Subcutaneous adipose tissue (tissue), 4 donors: ENCODE measurements around the gene LSG1. TPM values are rescaled to one million over a fixed set of nuclear protein-coding genes. Genes with fewer than 3 reads are reported as not detected.

Experiments
- total RNA-seq, 4 donors: library from RNA; depleted of rRNA; stranded (reverse); fragments of >200 nt; gene quantifications; one replicate each; pipeline ENCODE4 v1.1.0, GENCODE V29; 2016
- TF ChIP-seq, protein P1 (sequence below): fragments of 450-650 bp; IDR thresholded peaks from one replicate; pipeline ENCODE4 v1.5.1; 2016; ENCODE audit warnings: low read depth, mild to moderate bottlenecking, control low read depth, antibody characterized with exemption, moderate library complexity

Gene LSG1
- total RNA-seq, result 10 to 100 TPM; 27.5 to 49.9 (median 38.9) TPM

DNA sequence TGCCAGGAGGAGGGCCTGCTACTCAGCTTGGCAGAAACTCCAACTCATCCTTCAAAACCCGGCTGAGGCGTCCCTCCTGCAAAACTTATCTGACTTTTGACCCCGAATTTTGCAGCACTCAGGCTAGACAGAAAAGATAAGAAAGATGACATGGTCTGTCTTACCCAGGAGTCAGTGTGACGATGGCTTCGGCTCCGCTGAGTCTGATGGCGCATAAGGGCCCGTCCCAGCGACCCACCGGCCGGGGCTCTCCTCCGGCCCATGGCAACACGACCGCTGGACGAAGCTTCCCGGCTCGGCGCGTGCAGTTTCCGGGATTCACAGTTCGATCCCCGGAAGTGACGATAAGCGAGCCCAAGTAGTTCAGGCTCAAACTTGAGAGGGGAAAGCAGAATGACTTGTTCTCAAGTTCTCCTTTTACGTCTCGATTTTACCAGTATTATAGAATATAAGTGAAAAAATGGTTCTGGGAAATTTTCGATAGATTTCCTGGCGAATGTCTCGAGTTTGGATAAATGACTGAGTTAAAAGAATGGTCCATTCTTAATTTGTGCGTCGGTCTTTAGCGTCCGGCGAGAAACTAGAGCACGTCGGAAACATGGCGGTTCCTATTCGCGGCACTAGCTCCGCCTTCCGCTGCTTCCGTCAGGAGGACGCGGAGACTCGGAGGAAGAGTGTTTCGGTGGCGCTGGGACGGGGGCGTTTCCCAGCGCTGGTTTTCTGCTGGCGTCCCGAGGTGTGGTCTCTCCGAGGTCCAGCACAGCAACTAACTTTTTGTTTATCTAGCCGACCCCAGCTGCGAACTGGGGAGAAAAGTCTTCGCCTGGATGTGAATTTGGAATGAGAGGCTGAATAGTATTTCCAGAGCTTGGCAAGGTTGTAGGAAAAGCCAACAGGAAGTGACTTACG, at the start of gene LSG1:
Gene LSG1, minus strand, starts transcription at position 292 of the 909 bp plus-strand sequence. Its CDS starts 29 bp downstream, at position 263.
- TF ChIP-seq, protein P1, sequence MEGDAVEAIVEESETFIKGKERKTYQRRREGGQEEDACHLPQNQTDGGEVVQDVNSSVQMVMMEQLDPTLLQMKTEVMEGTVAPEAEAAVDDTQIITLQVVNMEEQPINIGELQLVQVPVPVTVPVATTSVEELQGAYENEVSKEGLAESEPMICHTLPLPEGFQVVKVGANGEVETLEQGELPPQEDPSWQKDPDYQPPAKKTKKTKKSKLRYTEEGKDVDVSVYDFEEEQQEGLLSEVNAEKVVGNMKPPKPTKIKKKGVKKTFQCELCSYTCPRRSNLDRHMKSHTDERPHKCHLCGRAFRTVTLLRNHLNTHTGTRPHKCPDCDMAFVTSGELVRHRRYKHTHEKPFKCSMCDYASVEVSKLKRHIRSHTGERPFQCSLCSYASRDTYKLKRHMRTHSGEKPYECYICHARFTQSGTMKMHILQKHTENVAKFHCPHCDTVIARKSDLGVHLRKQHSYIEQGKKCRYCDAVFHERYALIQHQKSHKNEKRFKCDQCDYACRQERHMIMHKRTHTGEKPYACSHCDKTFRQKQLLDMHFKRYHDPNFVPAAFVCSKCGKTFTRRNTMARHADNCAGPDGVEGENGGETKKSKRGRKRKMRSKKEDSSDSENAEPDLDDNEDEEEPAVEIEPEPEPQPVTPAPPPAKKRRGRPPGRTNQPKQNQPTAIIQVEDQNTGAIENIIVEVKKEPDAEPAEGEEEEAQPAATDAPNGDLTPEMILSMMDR, result no peak

DNA sequence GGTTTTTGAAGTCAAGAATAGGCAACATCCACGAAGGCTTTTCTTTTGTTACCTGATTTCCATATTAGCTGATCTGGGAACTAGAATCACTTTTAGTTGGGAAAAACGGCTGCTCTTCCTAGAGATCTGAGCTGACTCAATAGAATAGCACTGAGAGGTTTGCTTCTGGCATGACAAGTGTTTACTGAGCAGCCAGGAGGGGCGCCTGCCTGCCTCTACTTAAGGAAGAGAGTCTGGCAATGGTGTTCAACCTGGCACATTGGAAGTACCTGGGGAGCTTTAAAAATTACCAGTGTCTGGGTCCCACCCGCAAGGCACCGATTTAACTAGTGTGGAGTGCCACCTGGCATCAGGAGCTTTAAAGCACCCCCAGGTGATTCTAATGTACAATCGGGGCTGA, 48.1 kb upstream of the LSG1 start:
- TF ChIP-seq, protein P1, result no peak

DNA sequence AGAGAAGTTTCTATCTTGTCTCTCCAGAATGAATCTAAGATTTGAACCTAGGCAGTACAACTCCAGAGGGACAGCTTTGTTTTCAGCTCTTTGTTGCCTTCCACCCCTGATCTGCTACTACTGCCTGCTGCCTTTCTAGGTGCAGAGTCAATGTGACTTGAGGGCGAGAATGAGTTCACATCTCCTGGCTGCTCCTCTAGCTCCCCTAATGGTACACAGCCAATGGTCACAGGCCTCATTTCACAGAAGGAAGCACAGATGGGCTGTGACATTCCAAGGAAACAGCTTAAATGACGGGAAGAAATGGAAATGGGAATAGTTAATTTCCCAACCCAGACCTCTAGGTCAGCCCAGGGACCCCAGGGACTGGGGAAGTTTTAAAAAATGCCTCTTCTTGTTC, 46.1 kb upstream of the LSG1 start:
- TF ChIP-seq, protein P1, result no peak

DNA sequence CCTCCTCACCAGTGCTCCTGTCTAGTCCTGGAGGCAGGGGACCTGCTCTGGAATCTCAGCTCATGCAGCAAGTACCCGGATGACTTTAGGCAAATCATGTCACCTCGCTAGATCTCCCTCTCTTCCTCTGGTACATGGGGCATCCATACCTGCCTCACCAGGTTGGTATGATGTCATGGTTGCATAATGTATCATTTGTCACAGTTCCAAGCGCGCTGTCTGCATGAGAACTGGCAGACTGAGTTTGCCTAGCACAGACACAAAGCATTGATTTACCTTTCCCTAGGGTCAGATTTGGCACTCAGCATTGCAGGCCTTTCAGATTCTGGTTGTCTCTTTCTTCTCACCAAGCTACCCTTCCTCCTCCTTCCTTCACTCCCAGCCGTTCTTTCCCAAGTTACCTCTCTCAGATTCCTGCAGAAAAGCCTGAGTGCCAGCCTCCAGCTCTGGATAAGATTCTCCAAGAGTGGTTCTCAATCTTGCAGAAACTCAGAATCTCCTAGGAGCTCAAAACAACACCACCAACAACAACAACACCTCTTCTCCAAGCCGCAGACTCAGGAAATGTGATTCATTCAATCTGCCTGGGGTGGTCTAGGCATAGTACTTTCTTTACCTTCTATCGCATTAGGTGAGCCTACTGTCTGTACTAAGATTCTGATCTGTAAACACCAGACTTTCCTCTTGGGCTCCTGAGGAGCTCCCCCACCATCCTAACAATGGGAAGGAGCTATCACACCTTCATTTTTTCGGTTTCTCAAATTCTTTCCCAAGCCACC, 43.2 kb upstream of the LSG1 start:
- TF ChIP-seq, protein P1, result no peak

DNA sequence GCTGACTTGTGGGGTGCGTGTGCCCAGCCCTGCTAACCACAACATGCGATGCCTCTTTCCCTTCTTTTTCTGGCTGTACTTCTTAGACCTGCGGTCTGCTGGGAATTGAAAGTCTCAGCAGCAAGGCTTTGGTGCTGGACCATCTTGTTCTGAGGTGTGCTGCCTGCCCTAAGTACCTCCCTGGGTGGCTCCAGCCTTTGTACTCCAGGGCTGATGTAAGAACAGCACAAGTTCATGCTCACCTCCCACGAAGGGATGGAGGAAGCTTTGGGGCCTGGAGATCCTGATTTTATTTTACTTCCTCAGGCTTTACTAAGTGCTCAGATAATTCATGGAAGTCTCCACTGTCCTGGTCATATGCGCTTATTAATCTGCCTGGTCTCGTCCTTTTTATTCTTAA, 42.6 kb upstream of the LSG1 start:
- TF ChIP-seq, protein P1, result no peak

DNA sequence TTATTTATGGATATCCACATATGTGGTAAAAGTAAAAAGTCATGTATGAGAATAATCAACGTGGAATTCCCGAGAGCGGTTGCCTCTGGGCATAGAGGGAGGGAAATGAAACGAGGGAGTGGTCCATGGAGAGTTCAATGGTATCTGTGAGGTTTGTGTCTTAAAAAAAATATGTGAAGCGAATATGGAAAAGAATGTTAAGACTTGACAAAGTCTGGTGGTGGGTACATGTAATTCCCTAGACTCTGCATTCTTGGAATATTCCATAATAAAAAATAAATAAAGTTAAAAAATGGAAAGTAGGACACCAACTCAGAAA, 42.1 kb upstream of the LSG1 start:
- TF ChIP-seq, protein P1, result no peak
